Prostate gland (tissue), 2 donors: ENCODE data around the gene SLC5A8.

Experiments used
- CTCF ChIP-seq, 4 experiments: fragments of 200-600 bp in 2 of 4; fragments of 450-650 bp in 2 of 4; sonication (generic) in 2 of 4; IDR thresholded peaks; 1 replicate in 3 of 4; 2 replicates in 1 of 4; pipeline ENCODE4 v1.5.1; 2016 to 2019; ENCODE audit warnings: antibody characterized with exemption in 4 of 4, mild to moderate bottlenecking in 2 of 4, moderate library complexity in 2 of 4
- POLR2A ChIP-seq: fragments of 450-650 bp; IDR thresholded peaks from one replicate; pipeline ENCODE4 v1.6.1; 2016; ENCODE audit warnings: antibody characterized with exemption, mild to moderate bottlenecking

GRCh38 chr12:101166866-101167265 is 43.2 kb downstream of the SLC5A8 start:
- TF ChIP-seq CTCF (IDR thresholded peaks at IDR 0.05) = no peak
- TF ChIP-seq POLR2A = no peak
